Measurements from ENCODE around the gene FBXO31.

FBXO31 gene

GRCh38 chr16:87350031-87350430 lies 33.5 kb downstream of the FBXO31 start:
- no peak for DNase-seq
- Histone ChIP-seq H4K20me1 (ENCODE audit: insufficient read depth, low read length) (peaks cover 7% of the 10 kb centered on the region), H3K79me2 (ENCODE audit: insufficient read depth, low read length) (peaks cover 57% of the 10 kb centered on the region)

GRCh38 chr16:87348616-87349157 lies 34.9 kb downstream of the FBXO31 start:
- ATAC-seq (ENCODE audit: insufficient read depth, low read depth) (no peak), DNase-seq (no peak)
- Histone ChIP-seq H3K4me3 (ENCODE audit: low read depth in 1 of 2, low read length in 2 of 2) (no peak overlapping the region), H3K4me1 (ENCODE audit: insufficient read depth, low read length) (peaks cover 36% of the 10 kb centered on the region), H3K4me2 (ENCODE audit: insufficient read depth, low read length) (no peak overlapping the region), H3K9me3 (ENCODE audit: insufficient read depth, low read length, severe bottlenecking) (no peaks in the 10 kb centered on the region), H3K9ac (ENCODE audit: low read depth, low read length) (no peak overlapping the region), H3K27ac (ENCODE audit: low read length) (no peak overlapping the region; the same call in 1 of the 2 replicates), H3K27me3 (ENCODE audit: insufficient read depth, low read length, poor library complexity) (no peaks in the 10 kb centered on the region), H4K20me1 (ENCODE audit: insufficient read depth, low read length) (peaks cover 11% of the 10 kb centered on the region), H3K36me3 (ENCODE audit: insufficient read depth, low read length) (peaks cover 52% of the 10 kb centered on the region), H2AFZ (ENCODE audit: low read depth, low read length) (no peak overlapping the region), H3K79me2 (ENCODE audit: insufficient read depth, low read length) (peaks cover 61% of the 10 kb centered on the region)
- TF ChIP-seq EZH2 (IDR thresholded peaks at IDR 0.05; ENCODE audit: borderline replicate concordance, low read depth, low read length, severe bottlenecking) (no peak), CTCF (IDR thresholded peaks at IDR 0.05; ENCODE audit: borderline replicate concordance, extremely low read depth, low read length, poor library complexity, severe bottlenecking) (no peak)

More at GRCh38 chr16:87350031-87350430, 33.5 kb downstream of the FBXO31 start:
- Histone ChIP-seq H3K4me1 (ENCODE audit: insufficient read depth, low read length) (peaks cover 31% of the 10 kb centered on the region), H3K4me3 (ENCODE audit: low read depth in 1 of 2, low read length in 2 of 2) (no peak overlapping the region), H3K4me2 (ENCODE audit: insufficient read depth, low read length) (no peak overlapping the region), H3K36me3 (ENCODE audit: insufficient read depth, low read length) (peaks cover 45% of the 10 kb centered on the region), H3K9me3 (ENCODE audit: insufficient read depth, low read length, severe bottlenecking) (no peaks in the 10 kb centered on the region), H2AFZ (ENCODE audit: low read depth, low read length) (no peak overlapping the region), H3K27me3 (ENCODE audit: insufficient read depth, low read length, poor library complexity) (no peaks in the 10 kb centered on the region), H3K27ac (ENCODE audit: low read length) (no peak overlapping the region), H3K9ac (ENCODE audit: low read depth, low read length) (no peak overlapping the region)
- ATAC-seq (ENCODE audit: insufficient read depth, low read depth) = no peak
- TF ChIP-seq CTCF (IDR thresholded peaks at IDR 0.05; ENCODE audit: borderline replicate concordance, extremely low read depth, low read length, poor library complexity, severe bottlenecking) = no peak
- TF ChIP-seq EZH2 (IDR thresholded peaks at IDR 0.05; ENCODE audit: borderline replicate concordance, low read depth, low read length, severe bottlenecking) = no peak

GRCh38 chr16:87347932-87348615 lies 35.5 kb downstream of the FBXO31 start:
- Histone ChIP-seq H3K27me3 (ENCODE audit: insufficient read depth, low read length, poor library complexity) (no peaks in the 10 kb centered on the region), H3K9me3 (ENCODE audit: insufficient read depth, low read length, severe bottlenecking) (no peaks in the 10 kb centered on the region), H3K36me3 (ENCODE audit: insufficient read depth, low read length) (peaks cover 56% of the 10 kb centered on the region), H3K27ac (ENCODE audit: low read length) (no peak overlapping the region), H3K79me2 (ENCODE audit: insufficient read depth, low read length) (peaks cover 57% of the 10 kb centered on the region), H3K9ac (ENCODE audit: low read depth, low read length) (no peak overlapping the region), H2AFZ (ENCODE audit: low read depth, low read length) (no peak overlapping the region), H3K4me3 (ENCODE audit: low read depth in 1 of 2, low read length in 2 of 2) (no peak overlapping the region), H3K4me2 (ENCODE audit: insufficient read depth, low read length) (no peak overlapping the region), H3K4me1 (ENCODE audit: insufficient read depth, low read length) (peaks cover 36% of the 10 kb centered on the region), H4K20me1 (ENCODE audit: insufficient read depth, low read length) (peaks cover 15% of the 10 kb centered on the region)
- DNase-seq (no peak), ATAC-seq (ENCODE audit: insufficient read depth, low read depth) (no peak)
- peak; percentile 37 for TF ChIP-seq CTCF (IDR thresholded peaks at IDR 0.05; ENCODE audit: borderline replicate concordance, extremely low read depth, low read length, poor library complexity, severe bottlenecking)
- TF ChIP-seq EZH2 (IDR thresholded peaks at IDR 0.05; ENCODE audit: borderline replicate concordance, low read depth, low read length, severe bottlenecking) = no peak
